ENCODE results near the gene USP17L13. TPM values are rescaled to one million over a fixed set of nuclear protein-coding genes. Genes with fewer than 3 reads are reported as not detected.
"Not testable (repeated sequence)": the region's sequence is repeated elsewhere in the genome, so short reads cannot be mapped to it uniquely, and the experiment has no call there.

The USP17L13 gene
- total RNA-seq, 3 donors from 2014 or later, result not detected

DNA sequence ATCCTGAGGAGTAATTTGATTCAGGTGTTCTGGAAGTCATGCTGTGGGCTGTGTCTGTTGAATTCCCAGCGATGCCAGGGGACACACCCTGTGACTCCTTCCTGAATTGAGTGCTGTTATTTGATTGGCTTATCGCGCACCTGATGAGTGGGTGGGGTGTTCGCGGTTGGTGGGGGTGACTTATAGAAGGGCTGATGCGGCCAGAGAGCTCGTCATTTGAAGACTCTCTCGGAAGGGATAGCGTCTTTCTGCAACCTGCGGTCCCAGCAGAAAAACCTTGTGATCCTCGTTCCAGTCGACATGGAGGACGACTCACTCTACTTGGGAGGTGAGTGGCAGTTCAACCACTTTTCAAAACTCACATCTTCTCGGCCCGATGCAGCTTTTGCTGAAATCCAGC is 42.6 kb downstream of the USP17L13 start, which contains the start of gene USP17L22:
USP17L22 (plus strand) TSS at position 301 of the 400 bp plus-strand sequence; CDS start at position 301, 0 bp downstream.
- H3K4me1 ChIP-seq; H3K27ac ChIP-seq; H3K4me3 ChIP-seq; H3K36me3 ChIP-seq; H3K27me3 ChIP-seq; intact Hi-C loops (cut with DNase I; ENCODE audit: low total_unique reads); DNase-seq (ENCODE audit: low spot score in 2 of 2); H3K9me3 ChIP-seq: not testable (repeated sequence)

GRCh38 chr4:9271719-9272118 is 47.0 kb downstream of the USP17L13 start:
- H3K4me1 ChIP-seq; intact Hi-C loops (cut with DNase I; ENCODE audit: low total_unique reads): not testable (repeated sequence)
- peak; percentile 55 to 75 for DNase-seq (ENCODE audit: low spot score in 2 of 2)

More at GRCh38 chr4:9271719-9272118, 47.0 kb downstream of the USP17L13 start:
- H3K27ac ChIP-seq, H3K27me3 ChIP-seq, H3K36me3 ChIP-seq, H3K4me3 ChIP-seq, H3K9me3 ChIP-seq: not testable (repeated sequence)

Other genes starting within 250 kb of the USP17L13 start
- not detected for gene FAM90A26, start 54.5 kb upstream of the USP17L13 start, total RNA-seq
- gene USP17L10, start 14.2 kb upstream of the USP17L13 start, total RNA-seq, result not detected
- not detected for gene USP17L11, start 9.5 kb upstream of the USP17L13 start, total RNA-seq
- not detected for gene USP17L12, start 4.7 kb upstream of the USP17L13 start, total RNA-seq
- not detected for gene USP17L15, start 9.5 kb downstream of the USP17L13 start, total RNA-seq
- gene USP17L17, start 19.0 kb downstream of the USP17L13 start, total RNA-seq, result not detected
- gene USP17L18, start 23.7 kb downstream of the USP17L13 start, total RNA-seq, result not detected
- gene USP17L19, start 28.5 kb downstream of the USP17L13 start, total RNA-seq, result not detected
- gene USP17L20, start 33.2 kb downstream of the USP17L13 start, total RNA-seq, result not detected
- not detected for gene USP17L21, start 38.0 kb downstream of the USP17L13 start, total RNA-seq
- gene USP17L22, start 42.7 kb downstream of the USP17L13 start, total RNA-seq, result not detected
- not detected for gene USP17L24, start 100.3 kb downstream of the USP17L13 start, total RNA-seq
- not detected for gene USP17L25, start 105.0 kb downstream of the USP17L13 start, total RNA-seq
- gene USP17L26, start 109.8 kb downstream of the USP17L13 start, total RNA-seq, result not detected
- gene USP17L5, start 114.5 kb downstream of the USP17L13 start, total RNA-seq, result not detected
- not detected for gene USP17L27, start 119.3 kb downstream of the USP17L13 start, total RNA-seq
- gene USP17L28, start 124.0 kb downstream of the USP17L13 start, total RNA-seq, result not detected
- gene USP17L29, start 128.7 kb downstream of the USP17L13 start, total RNA-seq, result not detected
- gene USP17L30, start 138.2 kb downstream of the USP17L13 start, total RNA-seq, result not detected
- gene DEFB131A, start 219.5 kb downstream of the USP17L13 start, total RNA-seq, result not detected

Data from breast epithelium (tissue), 4 donors.